ENCODE measurements around the gene COL5A3.

COL5A3 gene
- 18.8 to 109 (median 80.3) reads per million in 3 donors for total RNA-seq

- H3K4me3 ChIP-seq (ENCODE audit: insufficient read depth, low read depth, low read length, poor library complexity, severe bottlenecking) = no peak within 1 kb of the TSS
- H3K36me3 ChIP-seq (ENCODE audit: control insufficient read depth, insufficient read depth, low read length) = no peaks in the 10 kb centered on the region
- DNase-seq = no peak
- H3K9me3 ChIP-seq (ENCODE audit: control insufficient read depth, low read length) = no peaks in the 10 kb centered on the region
- peaks cover 16% of the 10 kb centered on the region for H3K4me1 ChIP-seq (ENCODE audit: control insufficient read depth, insufficient read depth, low read length, poor library complexity, severe bottlenecking)
- no peak within 1 kb of the TSS for H3K27ac ChIP-seq (ENCODE audit: insufficient read depth, low read length, poor library complexity, severe bottlenecking)
- H3K27me3 ChIP-seq (replicated peaks; ENCODE audit: control insufficient read depth, insufficient read depth, low read length, poor library complexity, severe bottlenecking) = peaks cover 35% of the 10 kb centered on the region
These were observed at the start of gene COL5A3 for GRCh38 chr19:10010247-10010691. Gene COL5A3 (minus strand): TSS chr19:10010504. CDS start chr19:10010385, 119 bp downstream.

DNA sequence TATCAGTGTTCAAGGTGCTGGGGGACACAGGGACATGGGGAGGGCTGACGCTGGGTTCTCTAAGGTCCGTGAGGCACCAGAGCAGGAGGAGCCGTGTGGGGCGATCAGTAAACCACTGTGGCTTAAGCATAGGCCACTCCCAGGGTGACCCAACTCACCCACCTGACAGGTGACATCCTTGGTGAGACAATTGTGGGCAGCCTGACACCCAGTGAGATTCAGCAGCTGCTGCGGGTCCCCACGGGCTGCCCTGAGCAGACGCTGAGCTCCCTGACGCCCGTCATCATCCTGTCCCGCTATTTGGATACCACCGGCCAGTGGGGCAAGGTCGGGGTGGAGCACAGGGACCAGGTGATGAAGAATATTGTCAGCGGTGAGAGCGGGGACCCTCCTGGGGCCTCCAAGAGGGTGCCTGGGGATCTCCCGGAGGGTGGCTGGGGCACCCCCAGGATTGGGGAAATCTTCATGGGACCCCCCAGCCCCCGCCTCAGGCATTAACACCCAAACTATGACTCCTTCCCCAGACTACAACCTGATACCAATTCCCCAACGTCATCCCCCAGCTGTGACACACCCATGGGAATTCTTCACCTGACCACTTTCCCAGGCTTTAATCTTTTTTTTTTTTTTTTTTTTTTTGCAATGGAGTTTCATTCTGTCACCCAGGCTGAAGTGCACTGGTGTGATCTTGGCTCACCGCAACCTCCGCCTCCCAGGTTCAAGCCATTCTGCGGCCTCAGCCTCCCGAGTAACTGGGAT is 42.5 kb upstream of the COL5A3 start:
- no peaks in the 10 kb centered on the region for H3K27me3 ChIP-seq (replicated peaks; ENCODE audit: control insufficient read depth, insufficient read depth, low read length, poor library complexity, severe bottlenecking)
- H3K4me3 ChIP-seq (ENCODE audit: insufficient read depth, low read depth, low read length, poor library complexity, severe bottlenecking) = no peak overlapping the region
- no peak overlapping the region for H3K27ac ChIP-seq (ENCODE audit: insufficient read depth, low read length, poor library complexity, severe bottlenecking)
- no peaks in the 10 kb centered on the region for H3K4me1 ChIP-seq (ENCODE audit: control insufficient read depth, insufficient read depth, low read length, poor library complexity, severe bottlenecking)
- no peaks in the 10 kb centered on the region for H3K9me3 ChIP-seq (ENCODE audit: control insufficient read depth, low read length)
- no peaks in the 10 kb centered on the region for H3K36me3 ChIP-seq (ENCODE audit: control insufficient read depth, insufficient read depth, low read length)
- DNase-seq = no peak

- no peaks in the 10 kb centered on the region for H3K4me1 ChIP-seq (ENCODE audit: control insufficient read depth, insufficient read depth, low read length, poor library complexity, severe bottlenecking)
- no peak for DNase-seq
- H3K27me3 ChIP-seq (replicated peaks; ENCODE audit: control insufficient read depth, insufficient read depth, low read length, poor library complexity, severe bottlenecking) = peaks cover 4% of the 10 kb centered on the region
- H3K4me3 ChIP-seq (ENCODE audit: insufficient read depth, low read depth, low read length, poor library complexity, severe bottlenecking) = no peak overlapping the region
- H3K36me3 ChIP-seq (ENCODE audit: control insufficient read depth, insufficient read depth, low read length) = no peaks in the 10 kb centered on the region
- no peak overlapping the region for H3K27ac ChIP-seq (ENCODE audit: insufficient read depth, low read length, poor library complexity, severe bottlenecking)
- H3K9me3 ChIP-seq (ENCODE audit: control insufficient read depth, low read length) = no peaks in the 10 kb centered on the region
These were observed 39.3 kb upstream of the COL5A3 start for GRCh38 chr19:10049626-10050025.

GRCh38 chr19:10045371-10045770 is 35.1 kb upstream of the COL5A3 start:
- DNase-seq = no peak
- Histone ChIP-seq H3K4me3 (ENCODE audit: insufficient read depth, low read depth, low read length, poor library complexity, severe bottlenecking) (no peak overlapping the region), H3K4me1 (ENCODE audit: control insufficient read depth, insufficient read depth, low read length, poor library complexity, severe bottlenecking) (no peaks in the 10 kb centered on the region), H3K27me3 (replicated peaks; ENCODE audit: control insufficient read depth, insufficient read depth, low read length, poor library complexity, severe bottlenecking) (peaks cover 4% of the 10 kb centered on the region), H3K27ac (ENCODE audit: insufficient read depth, low read length, poor library complexity, severe bottlenecking) (no peak overlapping the region), H3K9me3 (ENCODE audit: control insufficient read depth, low read length) (no peaks in the 10 kb centered on the region), H3K36me3 (ENCODE audit: control insufficient read depth, insufficient read depth, low read length) (no peaks in the 10 kb centered on the region)

GRCh38 chr19:10044390-10044789 is 34.1 kb upstream of the COL5A3 start:
- H3K27me3 ChIP-seq (replicated peaks; ENCODE audit: control insufficient read depth, insufficient read depth, low read length, poor library complexity, severe bottlenecking) = peaks cover 4% of the 10 kb centered on the region
- no peaks in the 10 kb centered on the region for H3K9me3 ChIP-seq (ENCODE audit: control insufficient read depth, low read length)
- DNase-seq = no peak
- H3K4me1 ChIP-seq (ENCODE audit: control insufficient read depth, insufficient read depth, low read length, poor library complexity, severe bottlenecking) = no peaks in the 10 kb centered on the region
- H3K27ac ChIP-seq (ENCODE audit: insufficient read depth, low read length, poor library complexity, severe bottlenecking) = no peak overlapping the region
- no peaks in the 10 kb centered on the region for H3K36me3 ChIP-seq (ENCODE audit: control insufficient read depth, insufficient read depth, low read length)
- H3K4me3 ChIP-seq (ENCODE audit: insufficient read depth, low read depth, low read length, poor library complexity, severe bottlenecking) = no peak overlapping the region

DNA sequence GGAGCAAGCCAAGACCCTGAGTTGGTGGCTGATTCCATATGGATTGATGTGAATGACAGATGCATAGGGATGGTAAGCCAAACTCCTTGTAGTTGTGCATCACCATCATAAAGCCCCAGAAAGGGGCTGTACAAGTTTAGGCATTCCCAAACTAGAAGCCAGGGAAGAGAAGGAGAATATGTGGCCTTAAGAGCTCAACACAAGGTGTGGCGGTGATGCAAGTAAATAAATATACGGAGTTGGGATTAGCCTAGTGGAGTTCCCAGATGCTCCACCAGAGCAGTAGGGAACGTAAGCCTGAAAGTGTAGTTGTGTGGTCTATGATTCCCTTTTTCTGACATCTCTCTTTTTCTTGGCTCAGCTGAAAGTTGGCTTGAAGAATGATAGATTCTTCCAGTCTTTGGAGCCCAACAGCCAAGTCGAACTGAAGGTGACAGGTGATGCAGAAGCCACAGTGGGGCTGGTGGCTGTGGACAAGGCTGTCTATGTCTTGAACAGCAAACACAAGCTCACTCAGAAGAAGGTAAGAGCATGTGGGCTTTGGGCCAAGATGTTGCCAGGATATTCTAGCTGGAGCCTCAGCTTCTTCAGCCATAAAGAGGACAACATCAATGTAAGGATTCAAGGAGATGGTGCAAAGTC is 33.1 kb upstream of the COL5A3 start:
- Histone ChIP-seq H3K36me3 (ENCODE audit: control insufficient read depth, insufficient read depth, low read length) (no peaks in the 10 kb centered on the region), H3K4me3 (ENCODE audit: insufficient read depth, low read depth, low read length, poor library complexity, severe bottlenecking) (no peak overlapping the region), H3K9me3 (ENCODE audit: control insufficient read depth, low read length) (no peaks in the 10 kb centered on the region), H3K4me1 (ENCODE audit: control insufficient read depth, insufficient read depth, low read length, poor library complexity, severe bottlenecking) (no peaks in the 10 kb centered on the region), H3K27ac (ENCODE audit: insufficient read depth, low read length, poor library complexity, severe bottlenecking) (no peak overlapping the region), H3K27me3 (replicated peaks; ENCODE audit: control insufficient read depth, insufficient read depth, low read length, poor library complexity, severe bottlenecking) (peaks cover 4% of the 10 kb centered on the region)
- no peak for DNase-seq

DNA sequence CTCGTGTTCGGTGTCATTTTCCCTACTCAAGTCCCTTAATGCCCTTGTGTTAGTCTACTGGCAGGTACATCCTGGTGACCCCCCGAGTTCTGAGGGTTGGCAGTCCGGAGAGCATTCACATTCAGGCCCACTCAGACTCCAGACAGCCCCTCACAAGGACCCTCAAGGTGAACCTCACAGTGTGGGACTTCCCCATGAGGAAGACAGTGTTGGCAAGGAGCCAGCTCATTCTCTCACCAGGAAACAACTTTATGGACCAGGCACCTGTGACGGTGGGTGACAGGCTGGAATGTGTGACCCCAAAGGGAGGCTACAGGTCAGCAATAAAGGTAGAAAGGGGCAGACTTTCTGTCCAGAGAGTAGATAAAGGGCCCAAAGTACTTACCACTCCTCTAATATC is 27.5 kb upstream of the COL5A3 start:
- Histone ChIP-seq H3K36me3 (ENCODE audit: control insufficient read depth, insufficient read depth, low read length) (no peaks in the 10 kb centered on the region), H3K27me3 (replicated peaks; ENCODE audit: control insufficient read depth, insufficient read depth, low read length, poor library complexity, severe bottlenecking) (no peaks in the 10 kb centered on the region), H3K4me1 (ENCODE audit: control insufficient read depth, insufficient read depth, low read length, poor library complexity, severe bottlenecking) (no peaks in the 10 kb centered on the region), H3K27ac (ENCODE audit: insufficient read depth, low read length, poor library complexity, severe bottlenecking) (no peak overlapping the region), H3K4me3 (ENCODE audit: insufficient read depth, low read depth, low read length, poor library complexity, severe bottlenecking) (no peak overlapping the region), H3K9me3 (ENCODE audit: control insufficient read depth, low read length) (no peaks in the 10 kb centered on the region)
- DNase-seq = no peak

DNA sequence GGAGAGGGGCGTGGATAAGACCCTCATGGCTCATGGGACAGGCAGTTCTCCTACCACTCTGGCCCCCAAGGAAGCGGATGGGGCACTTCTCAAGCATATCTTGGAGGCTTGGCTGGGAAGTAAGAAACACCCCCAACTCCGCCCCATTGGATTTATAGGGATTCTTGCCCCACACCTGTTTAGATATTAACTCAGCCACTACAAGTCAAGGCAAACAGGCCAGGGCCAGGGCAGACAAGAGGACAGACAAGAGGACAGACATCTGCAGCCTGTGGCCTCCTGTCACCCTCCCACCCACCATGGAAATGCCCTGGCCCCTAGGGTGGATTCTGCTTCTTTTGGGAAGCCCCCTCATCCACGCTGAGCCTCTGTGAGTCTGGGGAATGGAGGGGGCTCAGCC is 27.1 kb upstream of the COL5A3 start:
- H3K27ac ChIP-seq (ENCODE audit: insufficient read depth, low read length, poor library complexity, severe bottlenecking) = no peak overlapping the region
- no peaks in the 10 kb centered on the region for H3K9me3 ChIP-seq (ENCODE audit: control insufficient read depth, low read length)
- no peaks in the 10 kb centered on the region for H3K4me1 ChIP-seq (ENCODE audit: control insufficient read depth, insufficient read depth, low read length, poor library complexity, severe bottlenecking)
- H3K36me3 ChIP-seq (ENCODE audit: control insufficient read depth, insufficient read depth, low read length) = no peaks in the 10 kb centered on the region
- H3K27me3 ChIP-seq (replicated peaks; ENCODE audit: control insufficient read depth, insufficient read depth, low read length, poor library complexity, severe bottlenecking) = no peaks in the 10 kb centered on the region
- no peak for DNase-seq
- H3K4me3 ChIP-seq (ENCODE audit: insufficient read depth, low read depth, low read length, poor library complexity, severe bottlenecking) = no peak overlapping the region

GRCh38 chr19:10036601-10037071 is 26.3 kb upstream of the COL5A3 start:
- Histone ChIP-seq H3K27ac (ENCODE audit: insufficient read depth, low read length, poor library complexity, severe bottlenecking) (no peak overlapping the region), H3K9me3 (ENCODE audit: control insufficient read depth, low read length) (no peaks in the 10 kb centered on the region), H3K36me3 (ENCODE audit: control insufficient read depth, insufficient read depth, low read length) (no peaks in the 10 kb centered on the region), H3K4me1 (ENCODE audit: control insufficient read depth, insufficient read depth, low read length, poor library complexity, severe bottlenecking) (no peaks in the 10 kb centered on the region), H3K27me3 (replicated peaks; ENCODE audit: control insufficient read depth, insufficient read depth, low read length, poor library complexity, severe bottlenecking) (no peaks in the 10 kb centered on the region), H3K4me3 (ENCODE audit: insufficient read depth, low read depth, low read length, poor library complexity, severe bottlenecking) (no peak overlapping the region)
- DNase-seq = no peak

DNA sequence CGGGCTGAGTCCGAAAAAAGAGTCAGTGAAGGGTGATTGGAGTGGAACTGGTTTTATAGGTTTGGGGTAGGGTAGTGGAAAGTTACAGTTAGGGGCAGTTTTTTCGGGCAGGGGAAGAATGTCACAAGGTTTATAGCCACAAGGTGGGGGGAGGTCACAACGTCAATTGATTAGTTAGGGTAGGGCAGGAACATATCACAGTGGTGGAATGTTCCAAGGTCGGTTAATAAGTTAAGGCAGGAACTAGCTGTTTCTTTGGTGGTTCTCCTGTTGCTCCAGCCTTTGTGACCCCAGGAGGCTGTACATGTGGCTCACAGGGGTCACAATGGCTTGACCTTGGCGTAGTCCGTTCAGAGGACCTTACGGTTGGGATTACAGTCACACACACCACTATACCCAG is 23.3 kb upstream of the COL5A3 start:
- Histone ChIP-seq H3K27ac (ENCODE audit: insufficient read depth, low read length, poor library complexity, severe bottlenecking) (no peak overlapping the region), H3K4me1 (ENCODE audit: control insufficient read depth, insufficient read depth, low read length, poor library complexity, severe bottlenecking) (no peaks in the 10 kb centered on the region), H3K4me3 (ENCODE audit: insufficient read depth, low read depth, low read length, poor library complexity, severe bottlenecking) (no peak overlapping the region), H3K27me3 (replicated peaks; ENCODE audit: control insufficient read depth, insufficient read depth, low read length, poor library complexity, severe bottlenecking) (no peaks in the 10 kb centered on the region), H3K9me3 (ENCODE audit: control insufficient read depth, low read length) (no peaks in the 10 kb centered on the region), H3K36me3 (ENCODE audit: control insufficient read depth, insufficient read depth, low read length) (no peaks in the 10 kb centered on the region)
- DNase-seq = no peak
